HG03460 (cell line): ENCODE measurements around the gene IFNA1.
"Not testable (repeated sequence)": the region's sequence is repeated elsewhere in the genome, so short reads cannot be mapped to it uniquely, and the experiment has no call there.

ENCODE experiments used
- ATAC-seq: cut with Tn5 transposase; IDR thresholded peaks from one replicate; pipeline ENCODE4 v1.9.1; 2021; ENCODE audit not compliant: unreplicated experiment

IFNA1 gene

GRCh38 chr9:21443849-21444625 lies 3.8 kb downstream of the IFNA1 start:
- ATAC-seq, result peak; percentile 94

DNA sequence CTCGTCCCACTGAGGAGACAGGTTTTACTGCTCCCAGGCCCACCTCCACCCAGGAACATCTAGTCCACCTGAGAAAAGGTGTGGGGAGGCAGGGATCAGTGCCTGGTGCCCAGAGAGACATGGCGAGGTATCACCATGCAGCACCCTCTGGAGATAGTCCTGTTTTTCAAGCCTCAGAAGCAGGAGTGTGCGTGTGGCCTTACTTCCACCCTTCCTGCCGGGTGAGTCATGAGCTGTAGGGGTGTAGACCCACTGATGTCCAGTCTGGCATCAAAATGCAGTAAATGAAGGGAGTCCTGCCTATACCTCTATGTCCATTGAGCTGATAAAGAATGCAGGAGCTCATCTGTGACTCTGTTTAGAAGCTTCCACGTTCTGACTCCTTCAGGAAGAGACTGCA lies 9.1 kb downstream of the IFNA1 start:
- ATAC-seq, result not testable (repeated sequence)

- no peak for ATAC-seq
Observed at GRCh38 chr9:21450733-21451394, 10.6 kb downstream of the IFNA1 start.

GRCh38 chr9:21452681-21453080 lies 12.4 kb downstream of the IFNA1 start:
- no peak for ATAC-seq

GRCh38 chr9:21454149-21454548 lies 13.9 kb downstream of the IFNA1 start:
- no peak for ATAC-seq

- ATAC-seq, result peak; percentile 96
Observed at GRCh38 chr9:21455320-21455719, 15.1 kb downstream of the IFNA1 start.

- ATAC-seq, result no peak
Observed at GRCh38 chr9:21461377-21461776, 21.1 kb downstream of the IFNA1 start.

- ATAC-seq, result no peak
Observed at GRCh38 chr9:21465138-21465537, 24.9 kb downstream of the IFNA1 start.

DNA sequence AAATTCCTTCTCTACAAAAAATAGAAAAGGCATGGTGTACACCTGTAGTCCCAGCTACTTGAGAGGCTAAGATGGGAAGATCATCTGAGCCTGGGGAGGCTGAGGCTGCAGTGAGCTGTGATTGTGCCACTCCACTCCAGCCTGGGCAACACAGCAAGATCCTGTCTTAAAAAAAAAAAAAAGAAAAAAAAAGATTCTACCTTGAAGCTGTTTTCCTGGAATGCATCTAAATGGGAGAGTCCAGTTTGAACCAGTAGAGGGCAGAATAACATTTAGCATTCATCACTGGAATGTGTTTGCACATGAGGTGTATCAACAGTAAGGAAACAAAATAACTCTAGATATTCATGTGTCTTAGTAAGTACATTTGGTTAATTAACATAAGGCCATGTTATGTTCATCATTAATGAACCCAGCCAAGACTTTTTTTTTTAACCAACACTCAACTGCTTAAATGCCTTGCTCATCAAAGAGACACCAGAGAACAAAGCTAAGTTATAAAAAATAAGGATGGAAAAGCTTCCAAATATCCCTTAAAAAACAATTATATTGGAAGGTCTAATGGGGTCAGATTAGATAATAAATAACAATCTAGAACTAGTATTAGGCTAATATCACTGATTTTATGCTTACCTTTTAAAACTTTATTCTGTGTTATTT lies 25.8 kb downstream of the IFNA1 start:
- ATAC-seq, result peak; percentile 59

DNA sequence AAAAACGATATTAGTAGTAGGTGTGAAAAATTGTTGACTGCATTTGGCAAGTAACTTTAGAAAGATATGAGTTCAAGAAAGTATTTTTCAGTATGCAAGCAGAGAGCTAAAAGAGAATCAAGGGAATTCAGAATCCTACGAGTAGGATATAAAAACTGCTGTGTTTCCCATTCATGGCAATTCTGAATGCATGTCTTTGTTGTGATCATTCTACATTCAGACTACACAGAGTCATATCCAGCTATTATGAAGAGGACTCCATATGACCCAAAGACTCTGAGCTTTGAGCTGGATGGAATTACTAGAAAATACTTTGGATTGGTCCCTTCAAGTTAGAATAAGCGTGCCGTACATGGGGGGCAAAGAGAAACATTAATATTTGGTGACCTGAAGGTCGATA lies 29.9 kb downstream of the IFNA1 start:
- ATAC-seq, result no peak

DNA sequence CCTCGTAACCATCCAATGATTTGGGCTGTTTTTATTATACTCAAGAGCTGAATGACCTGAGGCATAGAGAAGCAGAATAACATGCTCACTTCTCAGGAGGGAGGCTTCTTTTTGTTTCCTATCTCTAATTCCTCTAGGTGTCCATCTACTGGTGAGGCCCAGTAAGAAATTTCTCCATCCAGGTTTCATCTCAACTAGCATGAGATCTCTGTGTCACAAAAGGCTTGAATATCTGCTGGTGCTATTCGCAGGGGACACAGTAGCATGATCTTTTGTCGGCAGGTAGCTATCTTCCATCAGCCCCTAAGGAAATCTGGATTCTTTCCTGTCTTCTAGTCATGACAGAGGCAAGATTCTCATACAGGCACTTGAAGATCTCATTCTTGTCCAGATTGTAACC lies 33.0 kb downstream of the IFNA1 start:
- ATAC-seq, result no peak

GRCh38 chr9:21477466-21477865 lies 37.2 kb downstream of the IFNA1 start:
- no peak for ATAC-seq

DNA sequence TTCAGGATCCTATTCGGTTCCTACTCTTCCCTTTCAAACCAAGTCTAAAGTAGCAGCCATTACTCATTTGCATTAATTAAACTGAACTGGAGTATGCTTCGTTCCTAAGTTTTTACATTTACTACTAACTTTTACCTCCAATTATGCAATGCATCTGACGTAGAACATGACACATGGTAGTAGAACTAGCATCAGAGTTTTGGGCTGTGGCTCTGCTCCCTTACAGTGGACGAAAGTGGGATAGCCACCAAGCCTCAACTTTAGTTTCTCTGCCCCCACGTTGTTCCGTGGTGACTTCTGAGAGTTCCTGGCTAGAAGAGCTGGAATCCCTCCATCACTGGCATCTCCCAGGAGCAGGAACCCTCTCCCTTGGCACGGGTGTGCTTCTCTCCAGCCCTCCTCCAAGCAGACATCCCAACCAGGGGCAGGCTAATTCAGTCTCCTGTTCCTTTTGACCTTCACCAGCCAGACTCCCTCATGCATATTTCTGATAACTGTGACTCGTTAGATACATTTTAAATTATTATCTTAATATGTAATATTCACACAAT lies 39.0 kb downstream of the IFNA1 start:
- ATAC-seq, result no peak

GRCh38 chr9:21481470-21482056 lies 41.3 kb downstream of the IFNA1 start:
- no peak for ATAC-seq

DNA sequence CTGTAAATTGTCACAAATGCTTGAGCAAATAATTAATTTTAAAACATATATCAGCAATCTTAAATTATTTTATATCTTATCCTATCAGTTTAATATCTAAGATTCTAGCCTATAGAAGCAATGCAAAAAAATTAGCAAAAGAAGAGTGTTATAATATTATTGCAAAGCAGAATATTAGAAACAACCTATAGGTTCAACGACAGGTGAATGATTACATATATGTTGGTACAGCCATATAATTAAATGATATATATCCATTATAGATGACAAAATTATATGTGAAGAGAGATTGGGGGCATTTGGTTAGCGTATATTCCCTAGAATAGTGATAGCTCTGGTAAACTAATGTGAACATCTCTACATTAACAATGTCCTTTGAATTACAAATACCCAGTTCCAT lies 42.0 kb downstream of the IFNA1 start, which contains the start of gene IFNE:
TSS of gene IFNE (minus strand) at position 101 of the 400 bp plus-strand sequence. CDS start 619 bp downstream, outside the sequence.
- ATAC-seq, result no peak
